HG02571 (cell line): ENCODE measurements around the gene FBXL17.

Experiments
- ATAC-seq: cut with Tn5 transposase; IDR thresholded peaks from one replicate; pipeline ENCODE4 v1.9.1; 2021; ENCODE audit warnings: mild to moderate bottlenecking, moderate library complexity; ENCODE audit not compliant: unreplicated experiment

Gene FBXL17

DNA sequence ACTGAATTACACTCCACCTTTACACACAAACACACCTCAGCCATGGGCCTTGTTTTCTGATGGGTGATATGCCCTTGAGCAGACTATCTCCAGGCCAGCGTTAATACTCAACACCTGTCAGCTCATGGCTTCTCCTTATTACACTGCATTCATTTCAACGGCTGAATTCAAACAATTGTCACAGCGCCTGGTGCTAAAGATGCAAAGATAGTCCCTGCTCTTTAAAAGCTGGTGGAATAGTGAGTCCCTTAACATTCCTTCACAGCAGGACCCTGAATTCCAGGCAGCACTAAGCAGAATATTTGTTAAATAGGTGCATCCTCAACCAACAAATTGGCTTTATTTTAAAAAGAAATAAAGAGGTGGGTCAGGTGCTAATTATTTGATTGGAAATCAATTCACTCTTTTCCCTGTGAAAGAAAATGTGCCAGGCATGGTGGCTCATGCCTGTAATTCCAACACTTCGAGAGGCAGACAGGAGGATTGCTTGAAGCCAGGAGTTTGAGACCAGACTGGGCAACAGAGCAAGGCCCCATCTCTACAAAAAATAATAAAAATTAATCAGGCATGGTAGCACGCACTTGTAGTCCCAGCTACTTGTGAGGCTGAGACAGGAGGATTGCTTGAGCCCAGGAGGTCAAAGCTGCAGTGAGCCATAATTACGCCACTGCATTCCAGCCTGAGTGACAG is 555.4 kb downstream of the FBXL17 start:
- no peak for ATAC-seq

DNA sequence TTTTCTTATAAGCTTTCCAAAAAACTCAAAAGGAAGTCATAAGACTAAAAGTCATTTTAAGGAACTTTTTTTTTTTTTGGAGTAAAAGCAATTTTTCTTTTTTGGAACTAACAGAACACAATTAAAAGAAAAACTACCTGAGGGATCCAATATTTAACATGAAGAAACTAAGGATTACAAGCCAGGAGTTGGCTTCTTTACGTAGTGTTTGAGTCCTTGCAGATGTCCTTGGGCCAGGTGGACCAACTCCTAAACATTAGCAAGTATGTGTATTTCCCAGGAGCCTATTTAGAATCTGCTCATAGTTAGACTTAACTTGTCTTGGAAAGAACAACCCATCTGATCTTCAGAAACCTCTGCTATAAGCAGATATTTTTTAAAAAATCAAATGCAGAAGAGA is 557.1 kb downstream of the FBXL17 start:
- no peak for ATAC-seq

DNA sequence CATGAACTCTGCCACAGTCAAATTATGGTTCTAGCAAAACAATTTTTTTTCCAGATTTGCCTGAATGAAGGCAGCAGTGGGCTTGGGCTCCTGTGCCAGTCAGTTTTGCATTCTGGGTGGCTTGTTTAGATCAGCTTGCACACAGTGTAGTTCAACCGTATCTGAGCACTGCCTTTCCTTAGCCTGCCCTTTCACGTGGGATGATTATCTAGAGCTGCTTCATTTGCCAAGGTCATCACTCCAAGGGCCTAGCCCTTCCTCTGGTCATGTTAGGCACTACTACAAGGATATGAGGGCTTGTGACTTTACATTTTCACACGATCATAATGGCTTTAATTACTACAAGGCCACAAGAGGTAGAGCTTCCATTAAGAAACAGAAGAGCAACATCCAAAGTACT is 560.6 kb downstream of the FBXL17 start:
- no peak for ATAC-seq

DNA sequence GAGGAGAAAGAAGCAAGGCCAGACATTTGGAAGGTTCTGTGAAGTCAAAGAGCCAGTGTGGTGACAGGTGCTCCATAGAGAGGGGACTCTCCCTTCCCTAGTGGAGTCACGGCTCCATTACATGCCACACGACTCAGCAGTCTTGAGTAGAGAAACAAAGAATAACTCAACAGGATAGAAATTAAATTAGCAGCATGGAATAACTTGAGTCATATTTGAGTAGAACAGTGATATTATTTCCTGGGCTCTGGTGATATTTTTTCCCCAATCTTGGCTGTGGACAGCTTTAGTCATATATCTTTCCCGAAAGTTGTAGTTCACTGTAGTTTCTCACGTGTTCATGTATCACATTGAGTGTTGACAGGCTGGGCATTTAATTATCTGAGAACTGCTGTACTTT is 561.5 kb downstream of the FBXL17 start:
- no peak for ATAC-seq

DNA sequence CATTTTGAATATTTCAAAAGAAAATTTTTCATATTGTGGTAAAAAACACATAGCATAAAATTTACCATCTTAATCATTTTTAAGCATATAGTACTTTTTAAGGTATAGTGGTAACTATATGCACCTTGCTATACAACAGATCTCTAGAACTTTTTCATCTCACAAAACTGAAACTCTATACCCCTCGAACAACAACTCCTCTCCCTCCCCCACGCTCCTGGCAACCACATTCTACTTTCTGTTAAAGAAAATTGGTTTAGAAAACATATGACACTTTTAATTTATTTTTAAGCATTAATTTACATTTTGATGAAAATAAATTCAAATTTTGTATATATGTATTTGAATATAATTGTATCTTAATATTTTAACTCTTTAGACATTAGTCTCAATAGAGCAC is 563.9 kb downstream of the FBXL17 start:
- no peak for ATAC-seq

DNA sequence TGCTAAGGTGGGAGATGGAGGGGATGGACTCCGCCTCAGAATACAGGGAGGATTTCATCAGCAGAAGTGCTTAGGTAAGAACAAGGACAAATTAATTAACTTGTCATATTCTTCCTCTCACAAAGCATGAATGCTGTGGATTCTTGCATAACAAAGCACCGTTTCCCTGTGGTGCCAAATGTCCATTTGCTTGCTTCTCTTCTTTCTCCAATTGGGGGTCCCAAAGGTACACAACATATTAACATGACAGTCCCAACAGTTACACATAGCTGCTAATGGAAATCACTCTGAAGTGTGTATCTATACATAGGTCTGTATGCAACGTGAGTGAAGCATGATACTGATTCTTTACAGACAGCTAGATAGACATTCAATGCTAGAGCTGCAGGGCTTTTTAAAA is 564.5 kb downstream of the FBXL17 start:
- ATAC-seq: no peak

DNA sequence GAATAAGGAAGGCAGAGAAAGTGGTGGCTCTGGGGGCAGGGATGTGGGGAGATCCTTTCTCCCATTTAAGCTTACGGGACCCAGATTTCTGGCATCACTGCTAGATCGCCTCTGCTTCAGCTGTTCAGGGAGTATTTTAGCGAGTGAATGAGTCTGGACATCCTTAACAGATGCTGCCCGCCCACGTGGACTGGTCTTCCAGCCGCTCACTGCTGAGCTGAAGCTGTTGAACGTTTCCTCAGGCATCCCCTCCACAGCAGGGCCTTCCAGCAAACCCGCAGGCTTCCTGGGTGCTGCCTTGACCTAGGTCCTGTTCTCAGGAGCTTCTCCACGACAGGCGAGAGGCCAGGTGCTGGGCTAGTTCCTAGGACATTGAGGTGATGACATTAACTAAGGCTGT is 566.8 kb downstream of the FBXL17 start:
- ATAC-seq: no peak

DNA sequence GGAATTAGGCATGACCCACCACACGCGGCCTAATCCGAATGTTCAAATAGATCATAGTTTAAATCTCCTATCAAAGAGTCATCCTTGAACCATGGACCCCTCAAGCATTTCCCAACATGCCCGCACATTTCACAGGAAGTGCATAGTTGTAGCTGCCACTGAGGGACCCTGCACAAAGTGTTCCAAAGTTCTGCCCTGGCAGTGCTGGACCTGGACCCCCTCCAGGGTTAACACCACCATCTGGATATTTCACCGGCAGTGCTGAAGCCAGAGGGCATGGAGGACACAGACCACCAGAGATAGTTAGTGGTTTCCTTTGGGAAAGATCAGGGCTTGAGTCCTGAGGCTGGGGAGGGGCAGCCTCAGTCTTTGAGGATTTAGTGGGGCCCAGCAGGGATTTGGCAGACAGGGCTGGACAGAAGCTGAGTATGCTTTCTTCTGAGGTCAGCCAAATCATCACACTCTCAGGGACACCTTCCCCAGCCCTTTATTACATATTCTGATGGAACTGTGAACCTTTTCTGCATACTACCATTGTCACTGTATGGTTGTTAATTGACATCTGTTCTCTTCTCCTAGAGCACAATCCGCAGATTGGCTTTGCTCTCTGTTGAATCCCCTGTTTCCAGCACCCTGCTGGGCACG is 567.6 kb downstream of the FBXL17 start:
- no peak for ATAC-seq

DNA sequence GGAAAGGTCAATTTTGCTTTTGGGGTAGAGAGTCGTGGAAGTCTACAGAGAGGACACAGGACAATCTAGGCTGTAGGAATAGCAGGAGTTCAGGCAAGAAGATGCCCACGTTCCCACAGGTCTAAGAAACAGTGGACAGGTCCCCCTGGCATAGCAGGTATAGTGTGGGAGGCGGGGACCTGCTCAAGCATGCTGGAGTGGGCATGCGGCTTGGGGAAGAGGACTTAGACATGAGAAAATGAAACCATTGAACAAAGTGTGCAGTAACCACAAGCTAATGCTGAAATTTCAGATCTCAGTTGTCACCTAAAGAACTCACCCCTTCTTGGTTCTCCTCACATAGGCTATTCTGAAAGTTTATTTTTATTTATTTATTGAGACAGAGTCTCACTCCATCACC is 568.3 kb downstream of the FBXL17 start:
- ATAC-seq: peak; percentile 67

DNA sequence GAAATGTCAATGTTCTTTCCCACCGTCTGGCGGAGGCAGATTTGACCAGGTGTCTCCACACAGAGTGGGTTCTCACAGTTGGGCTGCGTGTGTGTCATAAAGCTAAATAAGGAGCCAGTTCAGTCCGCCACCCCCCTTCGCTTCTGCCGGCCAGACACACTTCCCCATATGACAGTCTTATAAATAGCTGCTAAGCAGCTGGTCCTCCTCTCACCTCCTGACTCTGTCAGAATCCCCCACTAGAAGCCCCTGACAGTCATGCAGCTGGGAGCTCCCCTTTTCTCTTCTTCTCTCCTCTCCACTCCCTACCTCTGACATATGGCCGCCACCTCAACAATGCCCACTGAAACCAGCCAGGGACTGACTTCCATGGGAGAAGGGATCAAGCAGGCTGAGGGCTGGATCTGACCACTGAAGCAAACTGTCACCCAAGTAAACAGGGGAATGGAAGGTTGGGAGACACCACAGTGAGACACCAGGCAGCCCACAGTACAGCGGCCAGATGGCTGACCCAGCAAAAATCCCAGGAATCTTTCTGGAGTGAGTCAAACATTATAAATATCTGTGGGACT is 569.2 kb downstream of the FBXL17 start:
- ATAC-seq: peak; percentile 88

DNA sequence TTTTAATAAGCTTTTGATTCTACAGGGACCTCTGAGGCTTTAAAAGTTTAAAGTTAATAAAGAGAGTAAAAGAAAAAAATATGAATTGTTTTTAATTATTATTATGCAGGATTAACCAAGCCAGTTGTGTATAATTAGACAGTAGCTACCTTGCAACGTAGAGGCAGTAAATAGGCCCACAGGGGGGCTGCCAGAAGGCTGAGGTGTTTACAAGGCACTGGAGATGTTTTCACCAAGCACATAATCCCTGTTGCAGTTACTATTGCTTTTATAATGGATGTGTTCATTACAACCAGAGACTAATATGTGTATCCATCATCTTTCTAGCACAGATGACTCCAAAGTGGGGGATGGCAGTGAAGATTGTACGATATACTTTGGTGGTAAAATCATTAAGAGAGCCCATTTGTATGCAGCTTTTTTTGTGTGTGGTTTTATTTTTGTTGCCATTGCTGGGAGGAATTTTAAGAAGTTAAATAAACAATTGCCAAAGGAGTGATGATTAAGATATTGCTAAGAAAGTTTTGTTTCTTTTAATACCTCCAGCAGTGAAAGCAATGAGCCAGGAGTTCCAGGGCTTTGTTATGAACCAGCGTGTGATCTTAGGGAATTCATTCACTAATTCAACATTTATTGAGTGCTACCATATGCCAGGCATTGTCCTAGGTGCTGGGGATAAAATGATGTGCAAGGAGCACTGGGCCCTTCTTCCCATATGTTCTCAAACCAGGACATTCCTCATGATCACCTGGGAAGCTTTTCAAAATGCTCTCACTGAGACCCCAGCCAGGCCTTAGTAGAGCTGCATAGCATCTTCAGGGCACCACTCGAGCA is 572.5 kb downstream of the FBXL17 start:
- ATAC-seq: no peak
